IMR-90 (cell line): Measurements from ENCODE around the gene ZKSCAN5. TPM values are rescaled to one million over a fixed set of nuclear protein-coding genes. Genes with fewer than 3 reads are reported as not detected.
A peak's percentile ranks its signal among the peaks of the same experiment; 100 is the strongest.

Experiments used
- ATAC-seq: fragments of 200-7000 bp; cut with Tn5 transposase; 2 replicates; pipeline ENCODE4 v1.9.1; 2020; ENCODE audit warnings: low read depth, mild to moderate bottlenecking, moderate library complexity
- BruUV-seq: library from RNA; stranded (reverse); fragments of 400-500 nt; replicated peaks from 2 replicates; lab custom pipeline; 2021; lab: Mats Ljungman, UMichigan
- CTCF ChIA-PET: fragments of 300-600 bp; formaldehyde crosslinking; extraction: SDS; loops from one replicate; lab custom pipeline; 2021; ENCODE audit warnings: antibody characterized with exemption; lab: Yijun Ruan, JAX
- POLR2A ChIA-PET: fragments of 300-600 bp; sonication (Branson Sonifier 250); formaldehyde crosslinking; loops from one replicate; lab custom pipeline; 2022; ENCODE audit warnings: antibody characterized with exemption; ENCODE audit not compliant: unreplicated experiment; lab: Charles Lee
- DNase-seq: peaks from one replicate; pipeline ENCODE4 v3.0.0; 2013
- H2AFZ ChIP-seq: replicated peaks from 2 replicates; pipeline ENCODE3; 2013; ENCODE audit warnings: low read length, mild to moderate bottlenecking; ENCODE audit not compliant: poor library complexity
- H2AK5ac ChIP-seq: 2 replicates; pipeline ENCODE4 v1.6.1; 2013; ENCODE audit warnings: low read depth, low read length, inconsistent platforms
- H2AK9ac ChIP-seq: replicated peaks from 2 replicates; pipeline ENCODE3; 2013; ENCODE audit warnings: mild to moderate bottlenecking, low read depth, low read length, moderate library complexity; ENCODE audit not compliant: poor library complexity
- H2BK120ac ChIP-seq: 2 replicates; pipeline ENCODE4 v1.6.1; 2013; ENCODE audit warnings: low read depth, low read length, inconsistent platforms
- H2BK15ac ChIP-seq: 3 replicates; pipeline ENCODE4 v1.6.1; 2013; ENCODE audit warnings: low read depth, low read length, inconsistent platforms
- H2BK20ac ChIP-seq: 2 replicates; pipeline ENCODE4 v1.6.1; 2013; ENCODE audit warnings: low read depth, mild to moderate bottlenecking, inconsistent platforms, low read length, moderate library complexity
- H2BK5ac ChIP-seq: 2 replicates; pipeline ENCODE4 v1.6.1; 2013; ENCODE audit warnings: mild to moderate bottlenecking, low read depth, low read length, inconsistent platforms; ENCODE audit not compliant: poor library complexity, severe bottlenecking
- H3K14ac ChIP-seq: replicated peaks from 2 replicates; pipeline ENCODE4 v1.6.1; 2013; ENCODE audit warnings: low read depth, low read length, inconsistent platforms
- H3K18ac ChIP-seq: 2 replicates; pipeline ENCODE4 v1.6.1; 2013; ENCODE audit warnings: low read depth, low read length, control low read depth
- H3K23ac ChIP-seq: 2 replicates; pipeline ENCODE4 v1.6.1; 2013; ENCODE audit warnings: low read depth, low read length, inconsistent platforms
- H3K27ac ChIP-seq: 2 replicates; pipeline ENCODE4 v1.5.1; 2013; ENCODE audit warnings: mild to moderate bottlenecking, control low read depth, low read length; ENCODE audit not compliant: insufficient read depth
- H3K27me3 ChIP-seq: 2 replicates; pipeline ENCODE4 v1.6.1; 2013; ENCODE audit warnings: low read length; ENCODE audit not compliant: control insufficient read depth, insufficient read depth
- H3K36me3 ChIP-seq: 2 replicates; pipeline ENCODE4 v1.6.1; 2013; ENCODE audit warnings: low read length, mixed read lengths; ENCODE audit not compliant: control insufficient read depth, insufficient read depth
- H3K4ac ChIP-seq: 2 replicates; pipeline ENCODE4 v1.6.1; 2013; ENCODE audit warnings: low read depth, low read length, inconsistent platforms
- H3K4me1 ChIP-seq: 2 replicates; pipeline ENCODE4 v1.6.1; 2013; ENCODE audit warnings: low read length, mixed read lengths; ENCODE audit not compliant: control insufficient read depth, insufficient read depth
- H3K4me2 ChIP-seq: 2 replicates; pipeline ENCODE4 v1.6.1; 2013; ENCODE audit warnings: low read depth, mild to moderate bottlenecking, control low read depth, low read length, moderate library complexity
- H3K4me3 ChIP-seq: 2 replicates; pipeline ENCODE4 v1.5.1; 2013; ENCODE audit warnings: low read depth, mild to moderate bottlenecking, control low read depth, low read length, moderate library complexity; ENCODE audit not compliant: insufficient read depth
- H3K56ac ChIP-seq: 2 replicates; pipeline ENCODE4 v1.6.1; 2013; ENCODE audit warnings: low read length, inconsistent platforms; ENCODE audit not compliant: insufficient read depth; ENCODE audit errors: extremely low read depth
- H3K79me1 ChIP-seq, 2 experiments: 2 replicates each; pipeline ENCODE4 v1.6.1; 2013; ENCODE audit warnings: low read length in 2 of 2, inconsistent platforms in 1 of 2, low read depth in 1 of 2
- H3K9ac ChIP-seq: 2 replicates; pipeline ENCODE4 v1.6.1; 2013; ENCODE audit warnings: low read depth, low read length, control low read depth
- H3K9me1 ChIP-seq: 2 replicates; pipeline ENCODE4 v1.6.1; 2013; ENCODE audit warnings: low read length, inconsistent platforms; ENCODE audit not compliant: insufficient read depth
- H3K9me3 ChIP-seq: 2 replicates; pipeline ENCODE4 v1.6.1; 2013; ENCODE audit warnings: low read length; ENCODE audit not compliant: control insufficient read depth, insufficient read depth
- H4K20me1 ChIP-seq: 2 replicates; pipeline ENCODE4 v1.6.1; 2013; ENCODE audit warnings: low read length, inconsistent platforms; ENCODE audit not compliant: insufficient read depth
- H4K5ac ChIP-seq: 2 replicates; pipeline ENCODE4 v1.6.1; 2013; ENCODE audit warnings: mild to moderate bottlenecking, low read depth, low read length, control low read depth
- H4K8ac ChIP-seq, 2 experiments: 2 replicates each; pipeline ENCODE4 v1.6.1; 2013; ENCODE audit warnings: low read depth in 2 of 2, low read length in 2 of 2, control low read depth in 1 of 2, inconsistent platforms in 1 of 2
- H4K91ac ChIP-seq: 2 replicates; pipeline ENCODE4 v1.6.1; 2013; ENCODE audit warnings: low read depth, low read length, inconsistent platforms; ENCODE audit not compliant: insufficient read depth
- BHLHE40 ChIP-seq: fragments of 150-350 bp; IDR thresholded peaks from 2 replicates; pipeline ENCODE4 v1.6.1; 2016; ENCODE audit warnings: mild to moderate bottlenecking, low read depth, low read length
- CEBPB ChIP-seq: IDR thresholded peaks from 2 replicates; pipeline ENCODE4 v1.6.1; 2012; ENCODE audit warnings: low read depth, low read length, improper control_type of control experiment
- CHD1 ChIP-seq: IDR thresholded peaks from 2 replicates; pipeline ENCODE4 v1.6.1; 2012; ENCODE audit warnings: low read depth, low read length, improper control_type of control experiment
- FOS ChIP-seq: fragments of 150-350 bp; IDR thresholded peaks from 2 replicates; pipeline ENCODE4 v1.6.1; 2016; ENCODE audit warnings: low read depth, low read length
- MAFK ChIP-seq: IDR thresholded peaks from 2 replicates; pipeline ENCODE4 v1.6.1; 2012; ENCODE audit warnings: low read depth, low read length, improper control_type of control experiment
- MAZ ChIP-seq: IDR thresholded peaks from 2 replicates; pipeline ENCODE4 v1.6.1; 2012; ENCODE audit warnings: low read depth, mild to moderate bottlenecking, low read length, improper control_type of control experiment, moderate library complexity, borderline replicate concordance
- MXI1 ChIP-seq: IDR thresholded peaks from 2 replicates; pipeline ENCODE4 v1.6.1; 2012; ENCODE audit warnings: low read depth, mild to moderate bottlenecking, low read length, moderate library complexity, borderline replicate concordance
- NFE2L2 ChIP-seq: fragments of 150-350 bp; IDR thresholded peaks from 2 replicates; pipeline ENCODE4 v1.6.1; 2016; ENCODE audit warnings: low read depth, mild to moderate bottlenecking, low read length
- POLR2A ChIP-seq: IDR thresholded peaks from 2 replicates; pipeline ENCODE4 v1.6.1; 2012; ENCODE audit warnings: mild to moderate bottlenecking, low read depth, low read length
- RAD21 ChIP-seq: IDR thresholded peaks from 2 replicates; pipeline ENCODE4 v1.6.1; 2012; ENCODE audit warnings: low read length, improper control_type of control experiment
- RCOR1 ChIP-seq: IDR thresholded peaks from 2 replicates; pipeline ENCODE4 v1.6.1; 2012; ENCODE audit warnings: mild to moderate bottlenecking, low read length, improper control_type of control experiment; ENCODE audit not compliant: insufficient replicate concordance
- RFX5 ChIP-seq: IDR thresholded peaks from 2 replicates; pipeline ENCODE4 v1.8.0; 2012; ENCODE audit warnings: low read depth, mild to moderate bottlenecking, low read length, moderate library complexity
- SMC3 ChIP-seq: fragments of 150-350 bp; IDR thresholded peaks from 2 replicates; pipeline ENCODE4 v1.6.1; 2016; ENCODE audit warnings: low read depth, mild to moderate bottlenecking, antibody characterized with exemption, low read length, moderate library complexity
- WGBS, 2 experiments: methylation state at CpG; one replicate each; pipeline versions ENCODE4 v1.1.5 to v1.1.7; 2013; ENCODE audit warnings: missing lambda C conversion rate in 2 of 2; ENCODE audit not compliant: insufficient read length in 1 of 2; ENCODE audit errors: extremely low coverage in 2 of 2; 5-methylcytosine and 5-hydroxymethylcytosine counted together
- dilution Hi-C: fragments of 300-500 bp; cut with HindIII; formaldehyde crosslinking; loops from one replicate; pipeline ENCODE4 v1.14.3; 2018; ENCODE audit warnings: low sequenced_read_pairs; ENCODE audit not compliant: unreplicated experiment
- in situ Hi-C: fragments of 300-500 bp; cut with MboI; formaldehyde crosslinking; loops from 3 replicates; pipeline ENCODE4 v1.14.3; 2019; ENCODE audit warnings: low sequenced_read_pairs, inconsistent platforms, mixed read lengths
- intact Hi-C: fragments of 100-400 bp; cut with micrococcal nuclease; formaldehyde crosslinking; loops from 2 replicates; pipeline ENCODE4 v1.10.0; 2022
- polyA plus RNA-seq, 3 experiments: library from polyadenylated mRNA; depleted of rRNA; stranded (reverse); fragments of >200 nt; gene quantifications; 2 replicates each; pipeline ENCODE4 v1.2.3, GENCODE V29; 2012; ENCODE audit warnings: low replicate concordance in 1 of 3
- total RNA-seq: library from RNA; depleted of rRNA; stranded (reverse); fragments of >200 nt; gene quantifications from 2 replicates; pipeline ENCODE4 v1.2.3, GENCODE V29; 2012
- TF ChIP-seq, protein P1 (sequence below): fragments of 150-350 bp; IDR thresholded peaks from 2 replicates; pipeline ENCODE4 v1.6.1; 2016; ENCODE audit warnings: low read depth, mild to moderate bottlenecking, low read length, moderate library complexity, borderline replicate concordance
- TF ChIP-seq, protein P2 (sequence below): conservative IDR thresholded peaks from 2 replicates; pipeline ENCODE4 v1.5.1; 2012; ENCODE audit warnings: mild to moderate bottlenecking, low read depth, low read length, improper control_type of control experiment
- TF ChIP-seq, protein P3 (sequence below): fragments of 150-350 bp; IDR thresholded peaks from 2 replicates; pipeline ENCODE4 v1.6.1; 2017; ENCODE audit warnings: mild to moderate bottlenecking, antibody characterized with exemption, low read length, low read depth

Gene ZKSCAN5
- total and polyA plus RNA-seq, 2 of the 4 experiments (the other 2 are of a cell fraction), result 5.5 to 16.3 TPM

DNA sequence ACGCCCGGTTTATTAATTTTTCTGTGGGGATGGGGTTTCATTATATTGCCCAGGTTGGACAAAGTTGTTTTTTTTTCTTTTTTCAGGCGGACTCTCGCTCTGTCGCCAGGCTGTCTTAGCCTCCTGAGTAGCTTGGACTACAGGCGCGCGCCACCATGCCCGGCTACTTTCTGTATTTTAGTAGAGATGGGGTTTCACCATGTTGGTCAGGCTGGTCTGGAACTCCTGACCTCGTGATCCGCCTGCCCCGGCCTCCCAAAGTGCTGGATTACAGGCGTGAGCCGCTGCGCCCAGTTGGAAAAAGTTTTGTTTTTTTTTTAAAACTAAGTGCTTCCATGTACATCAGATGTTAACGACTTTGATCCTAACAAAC lies 3.8 kb upstream of the ZKSCAN5 start:
- Histone ChIP-seq H3K56ac (0 out of 2 replicates have a peak overlapping the region, but pooled peaks have one; percentile 38), H4K91ac (no peak overlapping the region), H3K9ac (peak overlapping the region; percentile 68), H3K4me1 (peaks cover 3% of the 10 kb centered on the region), H2AFZ (peak overlapping the region; percentile 97), H2BK15ac (no peak overlapping the region), H4K5ac (peak overlapping the region; percentile 39), H3K27ac (no peak overlapping the region), H3K4me2 (peak overlapping the region; percentile 29), H3K14ac (peak overlapping the region; percentile 70), H2BK5ac (peak overlapping the region; percentile 34), H3K36me3 (peaks cover 10% of the 10 kb centered on the region), H3K79me1 (peaks cover 10 to 40% of the 10 kb centered on the region in 2 experiments), H3K23ac (peak overlapping the region; percentile 64; the same call in 1 of the 2 replicates), H2BK120ac (no peak overlapping the region), H4K8ac (peak overlapping the region; percentile 13 to 91; a peak in 2 of 4 replicates), H2AK5ac (peak overlapping the region; percentile 42), H3K9me1 (0 out of 2 replicates have a peak, but pooled peaks cover 4% of the 10 kb centered on the region), H2BK20ac (no peak overlapping the region), H3K9me3 (no peaks in the 10 kb centered on the region), H3K4ac (peak overlapping the region; percentile 19), H3K27me3 (no peaks in the 10 kb centered on the region), H2AK9ac (peak overlapping the region; percentile 95), H3K4me3 (peak overlapping the region; percentile 57), H3K18ac (no peak overlapping the region), H4K20me1 (peaks cover 11% of the 10 kb centered on the region; the same call in 1 of the 2 replicates)
- intact Hi-C loops (loop anchor here (1.0 kb wide), 1 partner anchor 28 kb away; the partner anchor contains the start of gene ZNF789), dilution Hi-C loops (no loop called here), in situ Hi-C loops (no loop called here)
- no TSS peak for BruUV-seq
- ChIA-PET POLR2A (no interaction called here), CTCF (interaction anchor here (0.6 to 0.7 kb wide), 2 partner anchors 23 to 578 kb away, joined by 3 read pairs; no protein-coding TSS in a partner anchor)
- no CpG with 5 or more reads among the region's 16 CpGs for WGBS, 2 experiments
- TF ChIP-seq BHLHE40 (no peak), RFX5 (no peak), MAZ (no peak), MAFK (no peak), RCOR1 (no peak), FOS (no peak), SMC3 (no peak), MXI1 (no peak), POLR2A (no peak), CHD1 (no peak), NFE2L2 (no peak), RAD21 (no peak), CEBPB (no peak)
- TF ChIP-seq, protein P1, sequence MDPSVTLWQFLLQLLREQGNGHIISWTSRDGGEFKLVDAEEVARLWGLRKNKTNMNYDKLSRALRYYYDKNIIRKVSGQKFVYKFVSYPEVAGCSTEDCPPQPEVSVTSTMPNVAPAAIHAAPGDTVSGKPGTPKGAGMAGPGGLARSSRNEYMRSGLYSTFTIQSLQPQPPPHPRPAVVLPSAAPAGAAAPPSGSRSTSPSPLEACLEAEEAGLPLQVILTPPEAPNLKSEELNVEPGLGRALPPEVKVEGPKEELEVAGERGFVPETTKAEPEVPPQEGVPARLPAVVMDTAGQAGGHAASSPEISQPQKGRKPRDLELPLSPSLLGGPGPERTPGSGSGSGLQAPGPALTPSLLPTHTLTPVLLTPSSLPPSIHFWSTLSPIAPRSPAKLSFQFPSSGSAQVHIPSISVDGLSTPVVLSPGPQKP, result no peak
- TF ChIP-seq, protein P2, sequence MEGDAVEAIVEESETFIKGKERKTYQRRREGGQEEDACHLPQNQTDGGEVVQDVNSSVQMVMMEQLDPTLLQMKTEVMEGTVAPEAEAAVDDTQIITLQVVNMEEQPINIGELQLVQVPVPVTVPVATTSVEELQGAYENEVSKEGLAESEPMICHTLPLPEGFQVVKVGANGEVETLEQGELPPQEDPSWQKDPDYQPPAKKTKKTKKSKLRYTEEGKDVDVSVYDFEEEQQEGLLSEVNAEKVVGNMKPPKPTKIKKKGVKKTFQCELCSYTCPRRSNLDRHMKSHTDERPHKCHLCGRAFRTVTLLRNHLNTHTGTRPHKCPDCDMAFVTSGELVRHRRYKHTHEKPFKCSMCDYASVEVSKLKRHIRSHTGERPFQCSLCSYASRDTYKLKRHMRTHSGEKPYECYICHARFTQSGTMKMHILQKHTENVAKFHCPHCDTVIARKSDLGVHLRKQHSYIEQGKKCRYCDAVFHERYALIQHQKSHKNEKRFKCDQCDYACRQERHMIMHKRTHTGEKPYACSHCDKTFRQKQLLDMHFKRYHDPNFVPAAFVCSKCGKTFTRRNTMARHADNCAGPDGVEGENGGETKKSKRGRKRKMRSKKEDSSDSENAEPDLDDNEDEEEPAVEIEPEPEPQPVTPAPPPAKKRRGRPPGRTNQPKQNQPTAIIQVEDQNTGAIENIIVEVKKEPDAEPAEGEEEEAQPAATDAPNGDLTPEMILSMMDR, result no peak
- TF ChIP-seq, protein P3, sequence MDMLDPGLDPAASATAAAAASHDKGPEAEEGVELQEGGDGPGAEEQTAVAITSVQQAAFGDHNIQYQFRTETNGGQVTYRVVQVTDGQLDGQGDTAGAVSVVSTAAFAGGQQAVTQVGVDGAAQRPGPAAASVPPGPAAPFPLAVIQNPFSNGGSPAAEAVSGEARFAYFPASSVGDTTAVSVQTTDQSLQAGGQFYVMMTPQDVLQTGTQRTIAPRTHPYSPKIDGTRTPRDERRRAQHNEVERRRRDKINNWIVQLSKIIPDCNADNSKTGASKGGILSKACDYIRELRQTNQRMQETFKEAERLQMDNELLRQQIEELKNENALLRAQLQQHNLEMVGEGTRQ, result no peak
- no peak for DNase-seq
- ATAC-seq, result no peak
